A549 (cell line): Measurements from ENCODE around the gene FAM78A.

ENCODE experiments used
- CTCF ChIP-seq: fragments of >200 bp; sonication (Bioruptor Twin); formaldehyde crosslinking; IDR thresholded peaks from 3 replicates; pipeline ENCODE4 v1.5.1; 2016
- JUN ChIP-seq, 2 experiments: fragments of >200 bp; sonication (Bioruptor Twin); formaldehyde crosslinking; IDR thresholded peaks; 2 replicates in 1 of 2; 3 replicates in 1 of 2; pipeline ENCODE4 v1.6.1; 2016 to 2017
- MAFK ChIP-seq: fragments of 450-650 bp; IDR thresholded peaks from 2 replicates; pipeline ENCODE4 v1.6.1; 2014; ENCODE audit not compliant: partially characterized antibody
- REST ChIP-seq: fragments of 200-600 bp; sonication (generic); IDR thresholded peaks from 2 replicates; pipeline ENCODE4 v1.6.1; 2016; ENCODE audit warnings: antibody characterized with exemption, mild to moderate bottlenecking, moderate library complexity
- ZNF302 ChIP-seq: fragments of 250-450 bp; sonication (Bioruptor Pico); IDR thresholded peaks from 2 replicates; pipeline ENCODE4 v1.9.0; 2021; ENCODE audit warnings: inconsistent platforms, mild to moderate bottlenecking, moderate library complexity

GRCh38 chr9:131237291-131237690 is 39.0 kb downstream of the FAM78A start:
- no peak for TF ChIP-seq REST
- TF ChIP-seq CTCF: no peak
- TF ChIP-seq MAFK: no peak
- TF ChIP-seq ZNF302 (CRISPR knock-in tag): no peak
- no peak for TF ChIP-seq JUN (IDR thresholded peaks at IDR 0.05)
